Smooth muscle cell (in vitro differentiated cells): ENCODE data around the gene LPAR1. TPM values are rescaled to one million over a fixed set of nuclear protein-coding genes. Genes with fewer than 3 reads are reported as not detected.

Experiments used
- DNase-seq: peaks from one replicate; lab custom pipeline; 2025; ENCODE audit not compliant: unreplicated experiment; lab: John Stamatoyannopoulos, UW
- H2AFZ ChIP-seq: fragments of 200-600 bp; sonication (generic); 2 replicates; pipeline ENCODE4 v1.6.0; 2016; ENCODE audit warnings: antibody characterized with exemption, low read depth, mild to moderate bottlenecking
- H3F3A ChIP-seq: fragments of 200-600 bp; sonication (generic); 2 replicates; pipeline ENCODE4 v1.6.0; 2017; ENCODE audit warnings: antibody characterized with exemption, low read depth
- H3K27ac ChIP-seq: fragments of 200-600 bp; sonication (generic); 2 replicates; pipeline ENCODE4 v1.5.1; 2016; ENCODE audit warnings: low read depth, mild to moderate bottlenecking
- H3K27me3 ChIP-seq: fragments of 200-600 bp; sonication (generic); 2 replicates; pipeline ENCODE4 v1.6.1; 2016; ENCODE audit warnings: low read depth, mild to moderate bottlenecking
- H3K36me3 ChIP-seq: fragments of 200-600 bp; sonication (generic); 2 replicates; pipeline ENCODE4 v1.5.1; 2016; ENCODE audit warnings: low read depth
- H3K4me1 ChIP-seq: fragments of 200-600 bp; sonication (generic); 2 replicates; pipeline ENCODE4 v1.5.1; 2016; ENCODE audit warnings: low read depth
- H3K4me2 ChIP-seq: fragments of 200-600 bp; sonication (generic); 2 replicates; pipeline ENCODE4 v1.6.0; 2016; ENCODE audit warnings: mild to moderate bottlenecking
- H3K4me3 ChIP-seq: fragments of 200-600 bp; sonication (generic); 2 replicates; pipeline ENCODE4 v1.5.1; 2016; ENCODE audit warnings: mild to moderate bottlenecking
- H3K79me2 ChIP-seq: fragments of 200-600 bp; sonication (generic); 2 replicates; pipeline ENCODE4 v1.6.0; 2016; ENCODE audit warnings: low read depth, mild to moderate bottlenecking
- H3K9ac ChIP-seq: fragments of 200-600 bp; sonication (generic); 2 replicates; pipeline ENCODE4 v1.6.0; 2016; ENCODE audit warnings: low read depth
- H3K9me3 ChIP-seq: fragments of 200-600 bp; sonication (generic); replicated peaks from 2 replicates; pipeline ENCODE4 v1.5.1; 2016; ENCODE audit warnings: low read depth
- H4K20me1 ChIP-seq: fragments of 200-600 bp; sonication (generic); 2 replicates; pipeline ENCODE4 v1.6.0; 2016; ENCODE audit warnings: low read depth
- CTCF ChIP-seq: fragments of 200-600 bp; sonication (generic); IDR thresholded peaks from 2 replicates; pipeline ENCODE4 v1.5.1; 2017; ENCODE audit warnings: borderline replicate concordance, mild to moderate bottlenecking, antibody characterized with exemption; ENCODE audit not compliant: insufficient read depth, poor library complexity, severe bottlenecking
- WGBS: methylation state at CpG from one replicate; pipeline ENCODE4 v1.1.7; 2016; ENCODE audit warnings: low lambda C conversion rate; 5-methylcytosine and 5-hydroxymethylcytosine counted together
- polyA plus RNA-seq: library from polyadenylated mRNA; unstranded; fragments of >200 nt; fragmentation: Nextera tagmentation; extraction: Ambion mirVana; gene quantifications from 2 replicates; pipeline ENCODE4 v1.2.1, GENCODE V29; 2016
- total RNA-seq: library from RNA; depleted of rRNA; stranded (reverse); fragments of >200 nt; gene quantifications from 2 replicates; pipeline ENCODE4 v1.2.3, GENCODE V29; 2014

The LPAR1 gene
- total and polyA plus RNA-seq, 2 experiments from 2014 or later, result 20.5 to 21.3 TPM

DNA sequence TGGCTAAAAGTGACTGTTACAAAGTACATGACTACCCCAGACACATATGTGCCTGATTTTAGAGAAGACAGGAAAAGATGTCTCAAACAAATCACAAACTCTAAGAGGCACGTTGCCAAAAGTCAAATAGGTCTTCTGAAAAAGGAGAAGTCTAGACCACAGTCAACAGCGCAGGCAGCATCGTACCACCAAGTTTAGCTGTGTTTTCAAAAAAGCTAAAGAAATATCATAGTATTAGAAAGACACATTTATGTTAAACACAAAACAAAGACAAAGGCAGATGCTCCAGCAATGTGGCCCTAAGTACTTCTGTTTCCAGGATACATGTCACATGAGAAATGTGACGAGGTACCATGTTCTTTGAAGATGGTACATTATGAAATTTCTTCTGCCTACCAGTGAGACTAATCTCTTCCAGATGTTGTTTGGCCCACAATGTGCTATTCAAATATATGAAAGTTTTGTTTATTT, 43.5 kb downstream of the LPAR1 start:
- H3K4me3 ChIP-seq, result no peak overlapping the region
- H2AFZ ChIP-seq, result no peak overlapping the region
- TF ChIP-seq CTCF, result no peak
- peaks cover 39% of the 10 kb centered on the region for H4K20me1 ChIP-seq
- H3K79me2 ChIP-seq, result peaks cover 6% of the 10 kb centered on the region
- H3K36me3 ChIP-seq, result no peaks in the 10 kb centered on the region
- no peaks in the 10 kb centered on the region for H3K27me3 ChIP-seq
- H3K9me3 ChIP-seq, result no peaks in the 10 kb centered on the region
- 63% methylated on average over 4 of the region's 4 CpGs for WGBS
- H3K9ac ChIP-seq, result no peak overlapping the region
- peak overlapping the region; percentile 73 for H3K4me2 ChIP-seq
- H3K4me1 ChIP-seq, result peaks cover 10% of the 10 kb centered on the region
- H3F3A ChIP-seq, result peaks cover 10% of the 10 kb centered on the region
- peak overlapping the region; percentile 70 for H3K27ac ChIP-seq
- DNase-seq, result no peak

GRCh38 chr9:110990481-110990880, 47.8 kb downstream of the LPAR1 start:
- no peak overlapping the region for H3K27ac ChIP-seq
- no peaks in the 10 kb centered on the region for H3K9me3 ChIP-seq
- no peaks in the 10 kb centered on the region for H3K27me3 ChIP-seq
- H3F3A ChIP-seq, result peaks cover 9% of the 10 kb centered on the region
- 94% methylated on average over 2 of the region's 2 CpGs for WGBS
- no peak overlapping the region for H3K4me2 ChIP-seq
- H3K36me3 ChIP-seq, result no peaks in the 10 kb centered on the region
- no peak overlapping the region for H3K4me3 ChIP-seq
- no peak overlapping the region for H3K9ac ChIP-seq
- DNase-seq, result no peak
- TF ChIP-seq CTCF, result no peak
- H4K20me1 ChIP-seq, result peaks cover 11% of the 10 kb centered on the region
- H3K4me1 ChIP-seq, result peaks cover 9% of the 10 kb centered on the region
- H2AFZ ChIP-seq, result no peak overlapping the region
- peaks cover 6% of the 10 kb centered on the region for H3K79me2 ChIP-seq

DNA sequence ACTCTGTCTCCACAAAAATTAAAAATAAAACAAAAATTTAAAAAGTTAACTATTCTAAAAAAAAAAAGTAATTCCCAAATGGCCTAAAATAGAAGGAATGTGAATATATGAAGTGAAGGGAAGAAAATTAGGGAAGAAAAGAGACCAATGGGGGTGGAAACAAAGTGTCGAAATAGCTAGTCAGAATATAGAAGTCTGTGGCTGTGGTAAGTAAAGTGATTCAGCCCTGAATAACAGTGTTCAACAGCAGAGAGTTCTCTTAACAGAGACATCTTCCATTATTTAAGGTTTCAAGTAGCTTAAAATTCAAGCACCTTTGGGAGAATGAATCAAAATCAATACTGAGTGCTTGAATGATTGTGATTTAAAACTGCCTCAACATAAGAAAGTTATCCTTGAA, 51.7 kb downstream of the LPAR1 start:
- DNase-seq, result no peak
- peaks cover 8% of the 10 kb centered on the region for H3K4me1 ChIP-seq
- H3K4me2 ChIP-seq, result no peak overlapping the region
- 95% methylated on average over 1 of the region's 1 CpG for WGBS
- no peaks in the 10 kb centered on the region for H3K36me3 ChIP-seq
- H3K27ac ChIP-seq, result no peak overlapping the region
- H3K9ac ChIP-seq, result no peak overlapping the region
- H3K9me3 ChIP-seq, result no peaks in the 10 kb centered on the region
- peaks cover 4% of the 10 kb centered on the region for H4K20me1 ChIP-seq
- H3K79me2 ChIP-seq, result peaks cover 10% of the 10 kb centered on the region
- H3K4me3 ChIP-seq, result no peak overlapping the region
- TF ChIP-seq CTCF, result no peak
- H3K27me3 ChIP-seq, result no peaks in the 10 kb centered on the region
- H3F3A ChIP-seq, result no peaks in the 10 kb centered on the region
- no peak overlapping the region for H2AFZ ChIP-seq

GRCh38 chr9:110984890-110985437, 53.3 kb downstream of the LPAR1 start:
- Histone ChIP-seq H3K9ac (no peak overlapping the region), H4K20me1 (peaks cover 8% of the 10 kb centered on the region), H3K36me3 (no peaks in the 10 kb centered on the region), H3K4me1 (peaks cover 8% of the 10 kb centered on the region), H3K79me2 (peaks cover 11% of the 10 kb centered on the region), H3K27me3 (no peaks in the 10 kb centered on the region), H3K4me3 (no peak overlapping the region), H2AFZ (no peak overlapping the region), H3K4me2 (no peak overlapping the region), H3K9me3 (no peaks in the 10 kb centered on the region), H3F3A (no peaks in the 10 kb centered on the region), H3K27ac (no peak overlapping the region)
- no peak for DNase-seq
- WGBS, result 58% methylated on average over 2 of the region's 2 CpGs
- no peak for TF ChIP-seq CTCF
